Measurements from ENCODE around the gene GSG1.

DNA sequence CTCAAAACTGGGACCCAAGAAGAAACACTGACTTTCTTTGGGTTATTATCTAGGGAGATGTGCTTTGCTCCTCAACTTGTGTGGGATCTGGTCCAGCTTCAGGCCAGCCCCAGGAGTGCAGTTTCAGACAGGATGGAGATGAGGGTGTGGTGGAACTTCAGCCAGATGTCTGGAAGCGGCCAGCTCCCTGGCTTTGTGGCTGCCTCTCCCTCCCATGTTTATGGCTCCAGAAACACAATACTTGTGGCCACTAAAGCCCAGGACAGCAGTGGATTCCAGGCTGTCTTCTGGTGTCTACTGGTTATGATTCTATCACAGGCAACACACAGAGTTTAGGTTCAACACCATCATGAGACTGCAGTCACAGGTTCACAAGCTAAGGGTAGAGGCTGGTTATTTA lies 48.8 kb upstream of the GSG1 start:
- TF ChIP-seq, protein P1, sequence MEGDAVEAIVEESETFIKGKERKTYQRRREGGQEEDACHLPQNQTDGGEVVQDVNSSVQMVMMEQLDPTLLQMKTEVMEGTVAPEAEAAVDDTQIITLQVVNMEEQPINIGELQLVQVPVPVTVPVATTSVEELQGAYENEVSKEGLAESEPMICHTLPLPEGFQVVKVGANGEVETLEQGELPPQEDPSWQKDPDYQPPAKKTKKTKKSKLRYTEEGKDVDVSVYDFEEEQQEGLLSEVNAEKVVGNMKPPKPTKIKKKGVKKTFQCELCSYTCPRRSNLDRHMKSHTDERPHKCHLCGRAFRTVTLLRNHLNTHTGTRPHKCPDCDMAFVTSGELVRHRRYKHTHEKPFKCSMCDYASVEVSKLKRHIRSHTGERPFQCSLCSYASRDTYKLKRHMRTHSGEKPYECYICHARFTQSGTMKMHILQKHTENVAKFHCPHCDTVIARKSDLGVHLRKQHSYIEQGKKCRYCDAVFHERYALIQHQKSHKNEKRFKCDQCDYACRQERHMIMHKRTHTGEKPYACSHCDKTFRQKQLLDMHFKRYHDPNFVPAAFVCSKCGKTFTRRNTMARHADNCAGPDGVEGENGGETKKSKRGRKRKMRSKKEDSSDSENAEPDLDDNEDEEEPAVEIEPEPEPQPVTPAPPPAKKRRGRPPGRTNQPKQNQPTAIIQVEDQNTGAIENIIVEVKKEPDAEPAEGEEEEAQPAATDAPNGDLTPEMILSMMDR (IDR thresholded peaks at IDR 0.05; ENCODE audit: extremely low read depth in 1 of 2, insufficient read depth in 1 of 2, low read depth in 1 of 2, low read length in 2 of 2): no peak
- TF ChIP-seq, protein P2, sequence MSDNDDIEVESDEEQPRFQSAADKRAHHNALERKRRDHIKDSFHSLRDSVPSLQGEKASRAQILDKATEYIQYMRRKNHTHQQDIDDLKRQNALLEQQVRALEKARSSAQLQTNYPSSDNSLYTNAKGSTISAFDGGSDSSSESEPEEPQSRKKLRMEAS (IDR thresholded peaks at IDR 0.05; ENCODE audit: insufficient read depth, insufficient read length): no peak
- TF ChIP-seq POLR2A (IDR thresholded peaks at IDR 0.05; ENCODE audit: low read depth, low read length): no peak

Data from endothelial cell of umbilical vein (primary cell).